ENCODE results near the gene STK32A. TPM values are rescaled to one million over a fixed set of nuclear protein-coding genes. Genes with fewer than 3 reads are reported as not detected.

STK32A gene
- total RNA-seq, 2 donors from 2014 or later = 9.8 to 21.8 TPM

DNA sequence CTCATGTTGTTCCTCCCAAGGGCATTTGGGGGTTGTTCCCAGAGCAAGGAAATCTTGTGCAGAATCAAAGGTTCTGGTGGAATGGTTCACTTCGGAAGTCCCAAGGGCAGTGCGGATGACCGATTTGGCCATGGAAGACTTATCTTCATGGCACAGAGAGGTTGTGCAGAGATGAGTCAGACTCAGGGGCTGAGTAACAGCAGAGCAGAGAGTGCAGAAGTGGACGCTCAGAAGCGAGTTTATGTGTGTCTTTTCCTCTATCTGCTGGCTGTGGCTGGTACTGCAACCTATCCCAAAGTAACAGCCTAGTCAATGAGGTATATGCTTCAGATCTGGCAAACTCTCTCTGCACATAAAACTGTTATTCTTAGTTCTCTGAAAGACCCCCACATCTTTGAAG is 157.0 kb downstream of the STK32A start:
- H3K27ac ChIP-seq (ENCODE audit: low read depth, low read length) = peak overlapping the region; percentile 28
- DNase-seq = peak; percentile 82

DNA sequence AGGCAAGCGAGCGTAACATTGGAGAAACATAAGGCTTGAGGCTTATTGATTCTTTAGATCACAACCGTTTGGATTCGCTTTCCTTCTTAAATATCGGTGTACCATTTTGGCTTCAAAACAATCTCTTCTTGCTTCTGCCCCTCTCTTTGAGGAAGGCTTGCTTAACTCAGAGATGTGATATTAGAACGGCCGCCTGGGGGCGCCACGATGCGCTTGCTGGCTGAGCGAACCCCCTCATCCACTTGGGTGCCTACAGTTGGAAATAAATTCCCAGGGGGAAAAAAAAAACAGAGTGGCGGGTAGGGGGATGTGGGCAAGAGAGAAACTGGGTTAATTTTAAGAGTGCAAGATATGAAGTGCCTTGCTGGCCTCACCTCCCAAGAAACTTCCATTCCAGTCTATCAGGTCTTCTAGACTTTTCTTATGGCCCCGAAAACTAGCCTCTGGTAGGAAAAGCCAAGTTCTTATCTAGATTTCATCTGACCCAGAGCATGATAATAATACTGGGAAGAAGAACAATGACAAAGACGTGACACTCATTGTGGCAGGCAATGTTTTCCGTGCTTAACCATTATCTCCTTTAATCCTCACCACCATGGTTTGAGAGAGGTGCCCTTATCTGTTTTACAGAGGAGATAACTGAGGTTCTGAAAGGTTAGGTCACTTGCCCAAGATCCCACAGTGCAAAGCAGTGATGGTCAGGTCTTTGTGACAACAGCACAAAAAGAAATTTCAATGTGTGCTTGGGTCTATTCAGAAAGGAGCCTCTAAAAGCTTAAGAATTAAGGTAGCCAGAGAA is 159.2 kb downstream of the STK32A start:
- H3K4me1 Mint-ChIP-seq = peaks cover 55% of the 10 kb centered on the region
- Histone ChIP-seq H3K4me3 (ENCODE audit: low read length) (no peak overlapping the region), H3K9ac (ENCODE audit: extremely low read depth, low read length, poor library complexity, severe bottlenecking) (peak overlapping the region; percentile 24), H3K4me1 (ENCODE audit: control insufficient read depth, insufficient read depth, low read length) (peaks cover 30% of the 10 kb centered on the region), H3K36me3 (ENCODE audit: control insufficient read depth, insufficient read depth, low read length) (peaks cover 28% of the 10 kb centered on the region), H3K27ac (ENCODE audit: low read depth, low read length) (no peak overlapping the region), H3K27me3 (ENCODE audit: control insufficient read depth, insufficient read depth, low read length, poor library complexity, severe bottlenecking) (no peaks in the 10 kb centered on the region), H3K9me3 (ENCODE audit: control insufficient read depth, low read length) (no peaks in the 10 kb centered on the region)
- peak overlapping the region; percentile 95 for H3K27ac Mint-ChIP-seq
- TF ChIP-seq, protein P1, sequence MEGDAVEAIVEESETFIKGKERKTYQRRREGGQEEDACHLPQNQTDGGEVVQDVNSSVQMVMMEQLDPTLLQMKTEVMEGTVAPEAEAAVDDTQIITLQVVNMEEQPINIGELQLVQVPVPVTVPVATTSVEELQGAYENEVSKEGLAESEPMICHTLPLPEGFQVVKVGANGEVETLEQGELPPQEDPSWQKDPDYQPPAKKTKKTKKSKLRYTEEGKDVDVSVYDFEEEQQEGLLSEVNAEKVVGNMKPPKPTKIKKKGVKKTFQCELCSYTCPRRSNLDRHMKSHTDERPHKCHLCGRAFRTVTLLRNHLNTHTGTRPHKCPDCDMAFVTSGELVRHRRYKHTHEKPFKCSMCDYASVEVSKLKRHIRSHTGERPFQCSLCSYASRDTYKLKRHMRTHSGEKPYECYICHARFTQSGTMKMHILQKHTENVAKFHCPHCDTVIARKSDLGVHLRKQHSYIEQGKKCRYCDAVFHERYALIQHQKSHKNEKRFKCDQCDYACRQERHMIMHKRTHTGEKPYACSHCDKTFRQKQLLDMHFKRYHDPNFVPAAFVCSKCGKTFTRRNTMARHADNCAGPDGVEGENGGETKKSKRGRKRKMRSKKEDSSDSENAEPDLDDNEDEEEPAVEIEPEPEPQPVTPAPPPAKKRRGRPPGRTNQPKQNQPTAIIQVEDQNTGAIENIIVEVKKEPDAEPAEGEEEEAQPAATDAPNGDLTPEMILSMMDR (conservative IDR thresholded peaks at IDR 0.05) = peak; percentile 88
- DNase-seq = peak; percentile 88
- H3K9me3 Mint-ChIP-seq = no peaks in the 10 kb centered on the region
- H3K36me3 Mint-ChIP-seq (ENCODE audit: low read depth) = peaks cover 41% of the 10 kb centered on the region
- no peak overlapping the region for H3K4me3 Mint-ChIP-seq
- 61 to 92% methylated on average over 6 to 15 of the region's 15 CpGs for WGBS, 2 experiments (ENCODE audit: insufficient coverage in 1 of 2, insufficient read length in 1 of 2)
- H3K27me3 Mint-ChIP-seq (ENCODE audit: insufficient read depth) = no peaks in the 10 kb centered on the region

More for the DNA sequence above, 157.0 kb downstream of the STK32A start:
- peaks cover 24% of the 10 kb centered on the region for H3K36me3 Mint-ChIP-seq (ENCODE audit: low read depth)
- H3K4me3 Mint-ChIP-seq = peak overlapping the region; percentile 15
- TF ChIP-seq, protein P1 (conservative IDR thresholded peaks at IDR 0.05) = peak; percentile 79
- 80 to 88% methylated on average over 5 of the region's 5 CpGs for WGBS, 2 experiments (ENCODE audit: insufficient coverage in 1 of 2, insufficient read length in 1 of 2)
- Histone ChIP-seq H3K9ac (ENCODE audit: extremely low read depth, low read length, poor library complexity, severe bottlenecking) (no peak overlapping the region), H3K36me3 (ENCODE audit: control insufficient read depth, insufficient read depth, low read length) (peaks cover 12% of the 10 kb centered on the region), H3K27me3 (ENCODE audit: control insufficient read depth, insufficient read depth, low read length, poor library complexity, severe bottlenecking) (no peaks in the 10 kb centered on the region), H3K4me3 (ENCODE audit: low read length) (peak overlapping the region; percentile 1), H3K9me3 (ENCODE audit: control insufficient read depth, low read length) (no peaks in the 10 kb centered on the region), H3K4me1 (ENCODE audit: control insufficient read depth, insufficient read depth, low read length) (peaks cover 34% of the 10 kb centered on the region)
- peaks cover 75% of the 10 kb centered on the region for H3K4me1 Mint-ChIP-seq
- no peaks in the 10 kb centered on the region for H3K27me3 Mint-ChIP-seq (ENCODE audit: insufficient read depth)
- no peaks in the 10 kb centered on the region for H3K9me3 Mint-ChIP-seq
- peak overlapping the region; percentile 83 for H3K27ac Mint-ChIP-seq

DNA sequence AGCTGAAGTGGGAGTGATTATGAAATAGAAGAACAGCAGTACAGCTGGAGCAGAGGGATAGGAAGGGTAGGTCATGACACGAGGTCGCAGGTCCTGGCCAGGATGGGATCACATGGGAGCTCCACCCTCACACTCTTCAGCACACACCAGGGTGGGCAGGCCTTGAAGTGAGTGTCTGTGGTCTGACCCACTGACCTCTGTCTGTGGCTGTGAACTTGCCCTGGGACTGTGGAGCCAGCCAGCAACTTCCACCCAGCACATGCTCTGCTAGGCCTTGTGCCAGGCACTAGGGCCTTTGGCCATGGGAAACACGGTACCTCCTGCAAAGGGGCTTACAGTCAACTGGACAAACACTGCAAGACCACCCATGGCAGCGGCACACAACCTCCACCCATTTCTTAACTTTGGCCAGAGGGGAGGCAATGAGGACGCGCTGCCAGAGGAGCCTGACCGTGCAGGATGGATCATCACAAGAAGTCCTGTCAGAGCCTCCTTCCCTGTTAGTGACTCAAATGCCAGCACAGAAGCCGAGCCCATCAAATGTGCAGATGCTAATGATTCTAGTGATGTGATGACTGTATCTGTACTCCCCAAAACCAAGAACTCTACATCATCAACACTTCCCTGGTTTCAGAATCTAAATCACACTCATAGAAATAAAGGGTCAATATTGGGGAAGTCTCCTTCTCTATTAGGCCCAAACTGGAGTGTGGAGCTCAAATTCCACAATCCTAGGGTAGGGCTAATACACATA is 161.4 kb downstream of the STK32A start:
- Mint-ChIP-seq H3K27me3 (ENCODE audit: insufficient read depth) (no peaks in the 10 kb centered on the region), H3K27ac (no peak overlapping the region), H3K4me3 (no peak overlapping the region), H3K4me1 (peaks cover 44% of the 10 kb centered on the region), H3K9me3 (no peaks in the 10 kb centered on the region), H3K36me3 (ENCODE audit: low read depth) (peaks cover 51% of the 10 kb centered on the region)
- WGBS, 2 experiments (ENCODE audit: insufficient coverage in 1 of 2, insufficient read length in 1 of 2) = 79 to 86% methylated on average over 5 to 8 of the region's 8 CpGs
- no peaks in the 10 kb centered on the region for H3K9me3 ChIP-seq (ENCODE audit: control insufficient read depth, low read length)
- no peak overlapping the region for H3K9ac ChIP-seq (ENCODE audit: extremely low read depth, low read length, poor library complexity, severe bottlenecking)
- no peaks in the 10 kb centered on the region for H3K27me3 ChIP-seq (ENCODE audit: control insufficient read depth, insufficient read depth, low read length, poor library complexity, severe bottlenecking)
- H3K4me1 ChIP-seq (ENCODE audit: control insufficient read depth, insufficient read depth, low read length) = peaks cover 27% of the 10 kb centered on the region
- no peak overlapping the region for H3K27ac ChIP-seq (ENCODE audit: low read depth, low read length)
- H3K36me3 ChIP-seq (ENCODE audit: control insufficient read depth, insufficient read depth, low read length) = peaks cover 36% of the 10 kb centered on the region
- H3K4me3 ChIP-seq (ENCODE audit: low read length) = no peak overlapping the region
- no peak for DNase-seq
- TF ChIP-seq, protein P1 (conservative IDR thresholded peaks at IDR 0.05) = no peak

Measured in endodermal cell (in vitro differentiated cells).